Measurements from ENCODE around the gene CBFA2T2.
A peak's percentile ranks its signal among the peaks of the same experiment; 100 is the strongest.
"Not testable (repeated sequence)": the region's sequence is repeated elsewhere in the genome, so short reads cannot be mapped to it uniquely, and the experiment has no call there.

CBFA2T2 gene

DNA sequence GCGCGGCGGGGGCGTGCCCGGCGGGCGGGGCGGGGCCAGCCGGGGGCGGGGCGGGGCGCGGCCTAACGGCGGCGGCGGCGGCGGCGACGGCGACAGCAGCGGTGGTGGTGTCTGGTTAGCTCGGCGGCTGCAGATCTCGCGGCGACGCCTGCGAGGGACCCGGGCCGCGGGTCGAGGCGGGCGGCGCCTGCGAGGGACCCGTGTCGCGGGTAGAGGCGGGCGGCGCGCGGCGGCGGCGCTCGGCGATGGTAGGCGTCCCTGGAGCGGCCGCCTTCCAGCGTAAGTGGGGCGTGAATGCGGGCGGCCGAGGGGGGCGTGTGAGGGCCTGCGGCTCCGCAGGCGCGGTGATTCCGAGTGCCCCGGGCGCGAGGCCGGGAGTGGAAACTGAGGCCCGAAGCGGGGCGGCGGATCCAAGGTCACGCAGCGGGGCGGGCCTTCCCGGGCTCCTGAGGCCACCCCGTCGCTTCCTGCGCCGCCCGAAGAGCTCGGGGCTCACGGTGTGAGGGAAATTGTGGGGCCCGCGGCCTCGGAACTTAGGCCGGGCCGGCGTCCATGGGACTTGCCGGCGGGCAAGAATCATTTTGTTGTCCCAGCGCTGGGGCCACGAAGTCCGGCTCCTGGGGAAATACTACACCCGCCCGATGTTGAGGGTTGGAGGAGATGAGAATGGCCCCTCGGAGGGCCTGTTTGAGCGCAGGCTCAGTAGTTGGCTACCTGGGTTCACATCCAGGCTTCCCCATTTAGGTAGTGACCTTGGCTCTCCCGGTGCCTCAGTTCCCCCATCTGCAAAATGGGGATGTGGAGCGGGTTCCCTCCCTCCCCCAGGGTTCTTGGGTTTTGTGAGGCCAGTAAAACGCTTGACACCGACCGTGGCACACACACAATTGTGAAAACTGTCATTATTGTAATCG is at the start of gene CBFA2T2:
CBFA2T2 (plus strand) TSS at position 74 of the 911 bp plus-strand sequence; CDS start at position 246, 172 bp downstream.
- DNase-seq, result no peak

DNA sequence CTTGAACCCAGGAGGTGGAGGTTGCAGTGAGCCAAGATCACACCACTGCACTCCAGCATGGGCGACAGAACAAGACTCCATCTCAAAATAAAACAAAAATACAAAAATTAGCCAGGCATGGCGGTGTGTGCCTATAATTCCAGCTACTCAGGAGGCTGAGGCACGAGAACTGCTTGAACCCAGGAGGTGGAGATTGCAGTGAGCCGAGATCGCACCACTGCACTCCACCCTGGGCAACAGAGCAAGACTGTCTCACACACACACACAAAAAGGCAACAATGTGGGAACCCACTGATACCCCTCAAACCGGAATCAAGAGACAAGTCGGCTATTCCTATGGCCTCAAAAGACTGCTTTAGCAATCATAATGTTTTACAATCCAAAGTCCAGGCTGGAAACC is 49.3 kb upstream of the CBFA2T2 start:
- DNase-seq, result not testable (repeated sequence)

DNA sequence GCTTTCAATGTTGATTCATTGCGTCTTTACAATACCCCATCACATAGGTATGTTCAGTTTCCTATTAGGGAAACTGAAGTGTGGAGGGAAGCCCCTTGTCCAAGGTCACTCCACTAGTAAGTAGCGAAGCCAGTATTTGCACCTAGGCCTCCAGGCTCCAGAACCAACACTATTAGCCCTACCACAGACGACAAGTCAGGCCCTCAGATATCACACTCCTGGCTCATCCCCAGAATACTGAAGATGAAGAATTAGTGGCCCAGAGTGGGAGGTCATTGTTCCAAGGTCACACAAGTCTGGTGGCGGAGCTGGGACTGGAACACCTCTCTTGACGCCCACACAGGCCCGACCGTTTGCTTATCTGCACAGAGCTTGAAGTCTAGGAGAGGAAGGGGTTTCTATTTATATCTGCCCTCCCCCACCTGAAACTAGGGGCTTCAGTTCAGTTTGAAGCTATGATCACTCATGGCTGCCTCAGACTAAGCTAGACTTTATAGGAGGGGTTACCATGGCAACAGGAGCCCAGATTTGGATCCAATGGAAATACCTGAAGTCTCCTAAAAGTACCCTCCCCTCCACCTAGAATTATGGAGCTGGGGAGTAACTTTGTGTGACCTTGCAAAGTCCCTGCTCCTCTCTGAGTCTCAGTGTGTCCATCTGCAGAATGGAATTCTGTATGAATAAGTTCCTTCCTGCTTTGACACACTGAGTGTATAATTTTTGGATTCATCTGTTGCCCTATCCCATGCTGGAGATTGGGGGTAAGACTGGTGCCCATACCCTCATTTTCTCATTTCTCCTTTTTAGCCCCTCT is 48.5 kb upstream of the CBFA2T2 start:
- no peak for DNase-seq

DNA sequence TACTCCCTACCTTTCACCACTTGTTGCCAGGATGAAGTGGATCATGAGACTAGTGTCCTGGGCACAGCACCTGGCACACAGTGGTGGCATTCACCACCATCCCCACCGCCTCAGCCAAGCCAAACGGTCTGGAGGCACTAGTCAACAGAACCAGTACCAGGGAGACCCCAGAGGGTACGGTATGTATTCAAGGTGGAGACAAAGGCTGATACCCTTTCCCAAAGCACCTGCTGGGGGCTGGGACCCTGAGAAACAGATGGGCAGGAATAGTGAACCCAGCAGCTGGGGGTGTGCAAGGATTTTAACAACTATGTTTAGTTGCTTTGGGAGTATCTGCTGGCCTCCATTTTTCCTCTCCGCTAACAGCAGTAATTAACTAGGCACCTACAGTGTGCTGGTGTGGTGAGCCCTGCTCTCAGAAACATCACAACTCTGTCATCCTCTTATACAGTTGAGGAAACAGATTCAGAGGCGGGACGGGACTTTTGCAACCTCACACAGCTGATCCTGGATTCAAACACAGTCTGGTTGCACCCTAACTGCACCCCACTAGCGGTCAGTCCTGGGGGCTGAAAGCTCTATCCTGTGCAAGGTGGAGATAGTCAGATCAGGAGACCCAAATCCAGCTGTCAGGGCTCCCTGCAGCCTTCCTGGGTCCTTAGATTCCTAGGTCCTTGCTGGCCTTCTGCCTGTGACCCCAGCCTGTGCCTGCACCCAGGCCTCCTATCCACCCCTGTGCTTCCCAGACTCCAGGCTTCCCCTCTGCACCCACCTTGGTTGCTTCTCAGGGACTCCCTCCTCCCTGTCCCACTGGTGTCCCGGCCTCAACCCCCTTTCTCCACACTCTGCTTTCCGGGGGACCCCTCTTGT is 47.5 kb upstream of the CBFA2T2 start:
- DNase-seq, result no peak

DNA sequence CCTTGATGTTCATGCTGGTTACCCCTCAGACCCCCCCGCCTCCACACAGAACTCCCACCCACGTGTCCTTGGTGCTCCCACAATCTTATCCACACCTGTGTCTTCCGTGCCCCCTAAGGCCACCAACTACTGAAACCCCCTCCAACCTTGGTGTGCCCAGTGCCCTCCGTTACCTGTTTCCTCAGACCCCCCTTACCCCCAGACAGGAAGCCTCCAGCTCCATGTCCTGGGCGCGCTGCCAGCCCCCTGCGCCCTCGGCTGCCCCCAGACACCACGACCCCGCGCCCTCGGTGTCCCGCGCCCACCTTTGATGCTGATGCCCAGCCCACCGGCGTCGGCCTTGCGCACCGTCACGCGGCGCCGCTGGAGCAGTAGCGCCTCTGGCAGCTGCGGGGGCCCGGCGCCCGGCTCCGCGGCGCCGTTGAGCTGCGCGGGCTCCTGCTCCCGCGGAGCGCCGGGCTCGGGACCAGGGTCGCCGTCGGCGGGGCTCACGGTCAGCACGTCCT is 46.8 kb upstream of the CBFA2T2 start:
- DNase-seq, result peak; percentile 40

DNA sequence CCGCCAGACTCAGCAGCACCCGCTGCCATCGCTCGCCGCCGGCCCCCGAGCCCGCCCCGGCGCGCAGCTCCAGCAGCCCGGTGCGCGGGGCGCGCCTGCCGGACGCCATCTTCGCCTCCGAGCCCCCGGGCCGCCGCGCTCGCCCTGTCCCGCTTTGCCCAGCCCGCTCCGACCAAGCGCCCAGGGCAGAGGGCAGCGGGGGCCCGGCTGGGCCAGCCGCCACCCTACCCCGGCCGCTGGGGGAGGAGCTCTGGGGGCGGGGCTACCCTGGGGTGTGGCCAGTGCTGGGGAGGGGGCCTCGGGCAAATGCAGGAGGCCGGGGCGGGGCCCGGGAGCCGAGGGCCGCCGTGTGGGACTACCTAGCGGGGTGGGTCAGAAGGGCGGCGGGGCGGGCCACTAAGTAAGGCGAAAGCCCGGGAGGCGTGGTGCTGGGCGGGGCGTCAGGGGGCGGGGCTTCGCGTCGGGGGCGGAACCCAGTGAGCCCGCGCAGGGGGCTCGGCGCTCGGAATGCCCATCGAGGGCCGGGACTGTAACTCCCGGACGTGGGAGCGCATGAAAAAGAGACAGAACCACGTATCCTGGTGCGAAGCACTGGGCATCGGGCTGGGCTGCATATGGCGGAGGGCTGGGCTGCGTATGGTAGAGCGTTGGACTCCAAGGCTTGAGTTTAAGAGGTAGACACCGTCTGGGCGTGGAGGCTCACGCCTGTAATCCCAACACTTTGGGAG is 46.2 kb upstream of the CBFA2T2 start, which contains the start of gene SNTA1:
SNTA1 (minus strand) TSS at position 252 of the 728 bp plus-strand sequence; CDS start at position 109, 143 bp downstream.
- peak; percentile 95 for DNase-seq

DNA sequence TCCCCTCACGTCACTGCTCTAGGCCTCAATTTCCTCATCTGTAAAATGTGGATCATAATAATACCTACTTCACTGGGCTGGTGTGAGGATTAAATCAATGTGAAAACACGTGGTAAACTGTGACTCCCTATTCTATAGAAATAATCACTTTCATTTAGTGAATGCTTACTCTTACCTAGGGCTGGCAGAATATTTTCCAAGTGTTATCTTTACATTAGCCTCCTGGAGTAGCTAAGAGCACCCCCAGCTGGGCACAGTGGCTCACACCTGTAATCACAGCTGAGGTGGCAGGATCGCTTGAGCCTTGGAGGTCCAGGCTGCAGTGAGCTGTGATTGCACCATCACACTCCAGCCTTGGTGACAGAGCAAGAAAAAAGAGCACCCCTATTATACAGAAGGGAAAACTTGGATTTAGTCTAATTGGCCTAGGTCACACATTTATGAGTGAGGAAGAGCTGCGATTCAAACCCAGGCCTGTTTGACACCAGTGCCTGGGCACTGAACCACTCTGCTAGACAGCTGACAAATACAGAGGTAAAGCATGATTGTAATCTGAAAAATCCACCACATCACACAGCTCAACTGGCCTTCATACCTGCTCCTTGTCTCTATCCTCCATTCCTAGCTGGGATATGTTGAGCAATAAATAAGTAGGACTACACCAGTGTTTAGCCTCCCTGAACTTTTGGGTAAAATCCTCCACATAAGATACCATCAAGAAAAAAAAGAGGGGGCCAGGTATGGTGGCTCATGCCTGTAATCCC is 44.9 kb upstream of the CBFA2T2 start:
- DNase-seq, result peak; percentile 62

DNA sequence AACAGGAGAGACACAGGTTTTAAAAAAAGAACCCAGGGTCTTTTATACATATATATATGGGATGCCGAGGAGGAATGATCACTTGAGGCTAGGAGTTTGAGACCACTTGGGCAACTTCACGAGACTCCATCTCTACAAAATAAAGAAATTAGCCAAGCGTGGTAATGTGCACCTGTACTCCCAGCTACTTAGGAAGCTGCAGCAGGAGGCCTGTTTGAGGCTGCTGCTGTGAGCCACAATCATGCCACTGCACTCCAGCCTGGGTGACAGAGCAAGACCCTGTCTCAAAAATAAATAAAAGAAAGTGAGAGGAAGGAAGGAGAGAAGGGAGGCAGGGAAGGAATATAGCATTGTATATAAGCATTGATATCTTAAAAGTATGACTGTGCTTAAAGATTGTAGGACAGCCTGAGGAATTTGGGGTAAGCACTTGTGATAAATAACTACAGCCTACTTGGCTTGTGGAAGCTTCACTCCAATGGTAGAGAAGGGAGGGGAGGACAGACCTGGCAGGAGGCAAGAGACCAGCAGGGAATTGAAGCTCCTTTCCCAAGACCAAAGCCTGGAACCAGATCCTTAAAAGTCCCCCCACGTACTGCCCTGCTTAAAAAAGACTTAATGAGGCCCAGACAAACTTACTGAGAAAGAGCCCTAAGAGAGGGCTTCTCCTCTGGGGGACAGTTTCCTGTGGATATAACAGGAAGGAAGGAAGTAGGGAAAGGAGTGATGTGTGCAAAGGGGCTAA is 43.8 kb upstream of the CBFA2T2 start:
- DNase-seq, result no peak

DNA sequence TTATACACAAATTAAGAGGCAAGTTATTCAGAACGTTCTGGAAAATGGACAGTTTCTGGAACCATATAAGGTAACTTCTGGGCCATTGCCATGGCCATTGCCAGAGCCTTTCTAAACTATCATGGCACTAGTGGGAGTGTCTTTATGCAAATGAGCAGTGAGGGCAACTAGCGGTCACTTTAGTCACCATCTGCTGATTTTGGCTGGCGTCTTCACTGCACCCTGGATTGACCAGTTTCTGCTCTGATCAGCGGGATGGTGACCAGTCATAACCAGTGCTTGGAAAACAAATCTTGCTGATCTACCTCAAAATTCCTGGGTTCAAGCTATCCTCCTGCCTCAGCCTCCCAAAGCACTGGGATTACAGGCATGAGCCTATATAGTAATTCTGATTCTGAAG is 39.0 kb upstream of the CBFA2T2 start:
- peak; percentile 79 for DNase-seq

DNA sequence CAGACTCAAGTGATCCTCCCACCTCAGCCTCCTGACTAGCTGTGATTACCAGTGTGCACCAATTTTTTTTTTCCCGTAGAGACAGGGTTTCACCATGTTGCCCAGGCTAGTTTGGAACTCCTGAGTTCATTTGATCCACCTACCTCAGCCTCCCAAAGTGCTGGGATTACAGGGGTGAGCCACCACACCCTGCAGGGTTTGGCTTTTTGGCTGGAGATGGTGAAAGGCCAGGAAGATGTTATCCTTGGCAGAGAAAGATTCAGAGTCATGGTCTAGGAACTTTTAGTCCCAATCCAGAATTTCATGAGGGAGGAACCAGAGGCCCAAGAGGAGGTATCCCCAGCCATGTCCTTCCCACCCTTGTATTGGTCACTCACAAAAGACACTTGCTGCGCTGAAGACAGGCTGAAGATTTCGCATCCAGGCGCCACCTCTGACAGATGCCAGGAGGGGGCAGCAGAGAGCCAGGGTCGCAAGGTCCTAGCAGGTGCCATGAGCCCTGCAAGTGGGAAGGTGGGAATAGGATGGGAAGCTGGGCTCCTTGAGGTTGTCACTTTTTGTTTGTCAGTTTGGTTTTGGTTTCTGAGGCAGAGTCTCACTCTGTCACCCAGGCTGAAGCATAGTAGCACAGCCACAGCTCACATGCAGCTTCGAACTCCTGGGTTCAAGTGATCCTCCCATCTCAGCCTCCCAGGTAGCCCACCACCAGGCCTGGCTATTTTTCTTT is 32.8 kb upstream of the CBFA2T2 start:
- peak; percentile 72 for DNase-seq

DNA sequence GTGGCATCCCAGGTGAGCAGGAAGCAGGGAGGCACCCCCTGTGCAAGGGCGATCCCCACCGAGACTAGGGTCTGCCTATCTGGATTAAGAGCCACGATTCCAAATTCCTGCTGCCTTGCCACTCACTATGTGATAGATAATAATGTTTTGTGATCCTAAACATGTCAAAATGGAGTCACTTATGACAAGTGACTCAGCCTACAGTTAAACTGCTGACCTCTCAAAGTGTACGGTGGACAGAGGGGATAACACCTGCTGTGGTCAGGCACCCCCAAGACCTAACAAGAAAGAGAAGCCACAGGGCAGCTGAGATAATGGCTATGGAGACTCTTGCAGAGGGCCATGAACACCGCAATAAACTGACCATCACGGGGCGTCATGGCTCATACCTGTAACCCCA is 30.3 kb upstream of the CBFA2T2 start:
- no peak for DNase-seq

DNA sequence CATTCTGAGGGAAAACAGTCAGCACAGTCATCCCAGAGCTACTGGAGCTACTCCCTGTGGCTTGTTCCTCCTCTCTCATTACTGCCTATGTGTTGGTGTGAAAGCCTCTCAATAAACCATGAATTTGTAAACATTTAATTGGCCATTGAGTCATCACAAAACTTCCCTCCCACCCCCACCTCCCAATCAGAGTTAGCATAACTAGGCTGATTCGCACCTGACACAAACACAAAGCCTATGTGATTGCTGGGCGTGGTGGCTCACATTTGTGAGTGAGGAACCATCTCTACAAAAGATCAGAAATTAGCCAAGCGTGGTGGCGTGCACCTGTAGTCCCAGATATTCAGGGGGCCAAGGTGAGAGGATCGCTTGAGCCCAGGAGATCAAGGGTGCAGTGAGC is 29.2 kb upstream of the CBFA2T2 start:
- no peak for DNase-seq

DNA sequence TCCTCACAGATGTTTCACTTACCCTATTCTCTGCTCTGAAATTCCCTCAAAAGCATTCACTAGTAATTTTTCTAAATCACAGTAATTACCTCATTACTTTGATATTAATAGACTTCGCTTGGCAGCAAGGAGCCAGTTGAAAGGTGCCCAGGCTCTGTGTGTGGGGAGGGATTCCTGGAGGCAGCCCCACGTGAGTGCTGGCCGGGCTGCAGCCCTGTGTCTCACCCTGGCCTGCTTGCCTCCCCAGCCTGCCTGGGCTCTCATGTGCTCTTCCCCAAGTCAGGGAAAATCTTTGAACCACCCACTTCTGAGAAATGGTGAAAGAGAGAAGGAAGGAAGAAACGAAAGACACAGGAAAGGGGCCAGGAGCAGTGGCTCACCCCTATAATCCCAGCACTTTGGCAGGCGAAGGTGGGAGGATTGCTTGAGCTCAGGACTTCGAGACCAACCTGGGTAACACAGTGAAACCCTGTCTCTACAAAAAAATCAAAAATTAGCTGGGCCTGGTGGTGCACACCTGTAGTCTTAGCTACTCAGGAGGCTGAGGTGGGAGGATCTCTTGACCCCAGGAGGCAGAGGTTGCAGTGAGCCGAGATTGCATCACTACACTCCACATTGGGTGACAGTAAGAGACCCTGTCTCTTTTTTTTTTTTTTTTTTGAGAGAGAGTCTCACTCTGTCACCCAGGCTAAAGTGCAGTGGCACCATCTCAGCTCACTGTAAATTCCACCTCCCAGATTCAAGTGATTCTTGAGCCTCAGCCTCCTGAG is 26.4 kb upstream of the CBFA2T2 start:
- DNase-seq, result no peak

DNA sequence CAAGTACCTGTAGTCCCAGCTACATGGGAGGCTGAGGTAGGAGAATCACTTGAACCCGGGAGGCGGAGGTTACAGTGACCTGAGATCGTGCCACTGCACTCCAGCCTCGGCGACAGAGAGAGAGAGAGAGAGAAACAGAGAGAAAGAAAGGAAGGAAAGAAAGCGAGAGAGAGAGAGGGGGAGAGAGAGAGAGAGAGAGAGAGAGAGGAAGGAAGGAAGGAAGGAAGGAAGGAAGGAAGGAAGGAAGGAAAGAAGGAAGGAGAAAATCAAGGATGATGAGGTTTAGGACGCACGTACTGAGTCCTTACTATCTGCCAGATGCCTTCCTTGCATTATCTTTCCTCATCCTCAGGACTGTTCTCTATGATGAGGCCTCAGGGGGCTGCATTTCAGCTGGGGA is 25.1 kb upstream of the CBFA2T2 start:
- DNase-seq, result not testable (repeated sequence)

DNA sequence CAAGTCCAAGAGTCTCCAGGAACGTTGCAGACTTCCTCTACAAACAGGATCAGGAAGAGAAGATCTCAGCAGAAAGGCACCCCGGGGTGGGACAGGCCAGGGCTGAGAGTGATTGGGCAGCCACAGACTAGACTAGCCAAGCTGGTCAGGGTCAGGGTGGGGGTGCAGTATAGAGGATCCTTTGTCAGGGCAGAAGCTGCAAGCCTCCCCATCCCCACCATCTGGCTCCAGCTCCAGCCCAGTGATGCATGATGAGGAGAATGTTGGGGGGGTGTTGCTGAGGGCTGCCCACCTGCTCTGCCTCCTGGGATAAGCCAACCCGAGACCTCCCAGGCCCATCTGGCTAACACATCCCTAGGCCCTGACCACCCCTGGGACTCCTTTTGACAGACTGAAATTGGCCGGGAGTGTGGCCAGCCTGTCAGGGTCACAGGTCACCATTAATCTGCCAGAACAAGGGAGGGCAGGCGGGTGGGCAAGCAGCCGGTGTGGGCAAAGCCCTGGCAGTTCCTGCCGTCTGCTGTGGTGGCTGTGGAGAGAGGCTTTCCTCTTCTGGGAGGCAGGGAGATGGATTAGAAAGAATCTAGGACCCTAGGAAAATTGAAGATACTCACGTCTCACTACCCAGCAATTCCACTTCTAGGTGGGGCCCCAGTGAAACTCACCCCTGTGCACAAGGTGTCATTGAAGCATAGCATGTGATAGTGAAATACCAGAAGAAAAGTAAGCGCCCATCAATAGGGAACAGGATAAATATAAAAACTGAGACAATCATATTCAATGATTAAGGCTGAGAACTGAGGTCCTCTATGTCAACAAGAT is 24.2 kb upstream of the CBFA2T2 start:
- DNase-seq, result no peak

DNA sequence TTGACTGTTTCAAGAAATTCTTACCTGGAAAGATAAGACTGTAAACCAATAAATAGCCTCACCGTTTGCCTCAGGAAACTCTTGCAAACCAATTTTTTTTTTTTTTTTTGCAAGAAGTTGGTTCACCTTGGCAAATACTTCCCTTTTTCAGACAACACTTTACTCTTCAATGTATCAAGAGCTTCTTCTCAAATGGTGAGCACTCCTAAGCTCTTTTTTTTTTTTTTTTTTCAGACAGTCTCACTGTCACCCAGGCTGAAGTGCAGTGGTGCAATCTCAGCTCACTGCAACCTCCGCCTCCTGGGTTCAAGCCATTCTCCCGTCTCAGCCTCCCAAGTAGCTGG is 23.6 kb upstream of the CBFA2T2 start:
- no peak for DNase-seq

DNA sequence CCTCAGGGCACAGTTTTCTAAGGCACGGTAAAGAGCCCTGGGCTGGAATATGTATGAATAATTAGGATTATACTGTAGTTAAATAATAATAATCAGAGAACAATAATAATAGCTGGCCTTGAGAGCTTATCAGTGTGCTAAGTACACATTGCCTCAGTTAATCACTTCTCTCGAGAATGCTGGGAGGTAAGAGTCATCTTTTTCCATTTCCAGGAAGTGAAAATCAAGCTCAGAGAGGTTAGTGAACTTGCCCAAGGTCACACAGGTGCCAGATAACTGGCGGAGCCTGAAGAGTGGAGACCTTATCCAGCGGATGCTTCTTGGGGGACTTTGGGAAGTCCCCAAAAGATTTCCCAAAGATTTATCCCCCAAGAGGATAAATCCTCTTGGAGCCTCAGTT is 19.4 kb upstream of the CBFA2T2 start:
- no peak for DNase-seq

DNA sequence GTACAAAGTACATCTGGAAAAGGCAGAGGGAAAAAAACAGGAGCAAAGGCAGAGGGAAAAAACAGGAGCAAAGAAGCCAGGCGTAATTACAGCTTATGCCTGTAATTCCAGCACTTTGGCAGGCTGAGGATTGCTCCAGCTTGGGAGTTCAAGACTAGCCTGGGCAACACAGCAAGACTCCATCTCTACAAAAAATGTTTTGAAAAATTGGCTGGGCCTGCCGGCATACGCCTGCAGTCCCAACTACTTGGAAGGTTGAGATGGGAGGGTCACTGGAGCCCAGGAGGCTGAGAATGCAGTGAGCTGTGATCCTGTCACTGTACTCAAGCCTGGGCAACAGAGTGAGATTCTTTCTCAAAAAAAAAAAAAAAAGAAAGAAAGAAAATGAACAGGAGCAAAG is 19.0 kb upstream of the CBFA2T2 start:
- DNase-seq, result no peak

Measured in RPMI8226 (cell line).